Activated gamma-delta T cell (primary cell): Measurements from ENCODE around the gene RERE.
"Not testable (repeated sequence)": the region's sequence is repeated elsewhere in the genome, so short reads cannot be mapped to it uniquely, and the experiment has no call there.

Experiments
- DNase-seq: peaks from one replicate; lab custom pipeline; 2025; lab: John Stamatoyannopoulos, UW

The RERE gene

GRCh38 chr1:8642114-8642513 lies 175.3 kb downstream of the RERE start:
- no peak for DNase-seq

DNA sequence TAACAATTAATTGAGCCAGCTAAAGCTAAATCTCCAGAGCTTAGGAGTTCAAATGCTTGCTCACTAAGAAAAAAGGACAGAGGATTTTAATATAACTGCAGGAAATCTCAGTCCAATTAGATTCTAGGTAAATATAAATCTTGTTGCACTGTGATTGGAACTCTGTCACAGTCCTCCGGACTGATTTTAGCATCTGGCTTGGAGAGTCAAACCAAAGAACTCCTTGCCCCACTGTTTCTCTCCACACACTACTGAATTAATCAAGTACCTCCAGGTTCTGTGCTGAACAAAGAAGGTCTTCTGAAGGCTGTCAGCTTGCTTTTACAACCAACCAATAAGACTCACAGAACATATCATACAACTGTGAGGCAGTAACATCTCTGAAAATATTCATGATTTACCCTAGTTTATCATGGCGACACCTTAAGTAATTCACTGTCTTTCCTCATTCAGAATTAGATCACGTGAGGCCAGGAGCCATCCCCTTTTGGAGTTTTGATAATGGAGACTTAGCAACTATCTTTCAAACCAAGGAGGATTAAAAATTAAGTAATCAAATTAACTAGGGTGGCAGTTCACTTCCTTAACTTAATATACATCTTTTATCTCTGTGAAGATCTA lies 176.0 kb downstream of the RERE start:
- no peak for DNase-seq

- no peak for DNase-seq
These were observed 176.5 kb downstream of the RERE start for GRCh38 chr1:8640950-8641349.

DNA sequence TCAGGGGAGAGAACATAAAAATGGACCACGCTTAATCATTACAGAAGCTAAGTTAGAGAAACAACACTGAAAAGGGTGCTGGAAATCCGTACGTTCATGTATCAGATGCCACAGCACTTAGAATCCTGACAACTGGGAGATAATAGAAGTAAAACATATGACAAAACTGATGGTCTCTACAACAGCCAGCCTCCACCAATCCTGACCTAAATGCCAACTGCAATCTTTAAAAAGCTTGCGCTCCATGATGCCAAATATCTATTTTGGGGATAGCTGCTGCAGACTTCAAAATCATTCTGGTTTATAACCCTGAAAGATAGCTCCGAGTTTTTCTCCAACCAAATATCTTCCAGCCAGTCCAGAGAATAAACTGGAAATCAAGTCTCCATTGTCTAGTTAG lies 178.3 kb downstream of the RERE start:
- no peak for DNase-seq

- no peak for DNase-seq
These were observed 183.5 kb downstream of the RERE start for GRCh38 chr1:8633741-8634501.

- no peak for DNase-seq
These were observed 185.3 kb downstream of the RERE start for GRCh38 chr1:8632102-8632501.

DNA sequence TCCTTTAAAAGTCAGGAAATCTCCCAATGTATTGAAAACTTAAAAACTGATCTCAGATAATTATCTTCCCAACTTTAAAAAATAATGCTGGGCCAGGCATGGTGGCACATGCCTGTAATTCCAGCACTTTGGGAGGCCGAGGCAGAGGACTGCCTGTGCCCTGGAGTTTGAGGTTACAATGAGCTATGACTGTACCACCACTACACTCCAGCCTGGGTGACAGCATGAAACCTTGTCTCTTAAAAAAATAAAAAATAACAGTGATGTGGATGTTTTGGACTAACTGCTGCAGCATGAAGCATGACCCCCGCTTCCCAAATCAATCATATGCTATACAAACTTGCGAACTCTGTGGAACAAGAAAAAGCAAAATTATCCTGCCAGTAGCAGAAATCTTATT lies 186.3 kb downstream of the RERE start:
- no peak for DNase-seq

GRCh38 chr1:8629241-8630091 lies 188.0 kb downstream of the RERE start:
- DNase-seq, result no peak

GRCh38 chr1:8628606-8629005 lies 188.8 kb downstream of the RERE start:
- no peak for DNase-seq

DNA sequence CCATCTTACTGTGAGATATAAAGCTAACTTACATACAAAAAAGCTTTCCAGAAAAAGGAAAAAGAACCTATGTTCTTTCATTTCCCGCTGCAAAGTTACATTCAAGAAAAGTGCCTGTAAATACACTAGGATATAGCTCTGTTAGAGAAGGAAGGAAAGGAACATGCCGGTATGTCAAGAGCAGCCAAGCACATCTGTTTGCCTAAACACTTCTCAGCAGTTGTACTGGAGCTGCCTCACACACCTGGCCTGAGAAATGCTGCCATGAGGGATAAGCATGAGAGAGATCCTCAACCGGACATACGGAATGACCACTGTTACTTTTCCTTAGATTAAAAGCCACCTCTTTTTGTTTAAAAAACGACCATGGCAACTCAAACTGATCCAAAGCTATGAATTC lies 189.7 kb downstream of the RERE start:
- no peak for DNase-seq

- DNase-seq, result no peak
These were observed 191.2 kb downstream of the RERE start for GRCh38 chr1:8625981-8626898.

DNA sequence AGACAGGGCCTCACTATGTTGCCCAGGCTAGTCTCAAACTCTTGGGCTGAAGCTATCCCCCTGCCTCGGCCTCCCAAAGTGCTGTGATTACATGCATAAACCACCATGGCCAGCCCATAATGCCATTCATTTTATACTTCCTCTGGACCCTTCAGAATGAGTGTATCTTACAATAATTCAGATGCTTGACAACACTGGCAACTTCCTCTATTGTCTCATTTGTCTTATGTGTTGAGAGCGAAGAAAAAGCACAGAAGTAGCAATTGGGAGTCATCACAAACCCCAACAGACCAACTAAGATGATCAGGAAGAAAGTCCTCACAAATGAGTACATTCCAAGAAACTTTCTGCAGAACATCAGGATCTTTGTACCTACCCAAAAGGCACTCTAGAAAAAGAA lies 191.9 kb downstream of the RERE start:
- no peak for DNase-seq

- DNase-seq, result not testable (repeated sequence)
These were observed 193.7 kb downstream of the RERE start for GRCh38 chr1:8623651-8624192.

- not testable (repeated sequence) for DNase-seq
These were observed 195.6 kb downstream of the RERE start for GRCh38 chr1:8621785-8622348.

- DNase-seq, result not testable (repeated sequence)
These were observed 196.3 kb downstream of the RERE start for GRCh38 chr1:8621034-8621582.

DNA sequence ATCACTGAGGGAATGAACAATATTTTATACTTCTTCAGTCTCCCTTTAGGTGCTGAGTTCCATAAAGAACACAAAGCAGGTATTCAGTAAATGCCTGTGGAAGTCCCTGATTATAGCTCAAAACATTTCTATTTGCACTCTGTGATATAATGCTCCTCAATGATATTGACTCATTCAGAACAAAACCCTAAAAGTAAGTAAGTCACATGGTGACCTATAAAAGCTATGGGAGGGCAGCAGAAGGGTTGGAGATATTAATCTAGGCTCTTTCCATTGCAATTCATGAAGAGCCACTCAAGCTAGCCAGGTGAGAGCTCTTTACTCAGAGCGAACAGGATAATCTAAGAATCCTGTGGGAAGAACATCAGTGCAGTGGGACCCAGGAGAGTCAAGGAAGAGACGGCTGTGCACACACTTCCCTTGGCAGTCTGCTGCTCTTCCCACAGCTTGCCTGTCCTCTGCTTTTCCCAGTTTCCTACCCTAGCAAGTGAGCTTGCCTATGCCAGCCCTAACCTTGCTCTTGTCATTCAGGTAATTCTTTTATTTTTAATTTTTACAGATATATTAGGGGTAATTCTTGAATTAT lies 197.4 kb downstream of the RERE start:
- DNase-seq, result not testable (repeated sequence)

GRCh38 chr1:8619419-8619818 lies 198.0 kb downstream of the RERE start:
- not testable (repeated sequence) for DNase-seq

DNA sequence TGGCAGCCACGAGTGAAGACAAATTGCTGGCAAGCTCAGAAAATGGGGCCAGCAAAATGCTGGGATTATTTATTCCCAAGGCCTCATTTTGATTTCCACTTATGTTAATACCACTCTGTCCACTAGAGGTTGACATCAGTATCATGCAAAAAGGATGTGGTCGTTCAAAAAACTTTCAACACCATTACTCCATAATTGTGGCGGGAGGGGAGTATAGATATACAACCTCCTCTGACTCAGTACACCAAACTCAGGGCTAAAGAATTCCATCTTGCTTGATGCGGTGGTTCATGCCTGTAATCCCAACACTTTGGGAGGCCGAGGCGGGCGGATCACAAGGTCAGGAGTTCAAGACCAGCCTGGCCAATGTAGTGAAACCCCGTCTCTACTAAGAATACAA lies 200.6 kb downstream of the RERE start:
- DNase-seq, result not testable (repeated sequence)

DNA sequence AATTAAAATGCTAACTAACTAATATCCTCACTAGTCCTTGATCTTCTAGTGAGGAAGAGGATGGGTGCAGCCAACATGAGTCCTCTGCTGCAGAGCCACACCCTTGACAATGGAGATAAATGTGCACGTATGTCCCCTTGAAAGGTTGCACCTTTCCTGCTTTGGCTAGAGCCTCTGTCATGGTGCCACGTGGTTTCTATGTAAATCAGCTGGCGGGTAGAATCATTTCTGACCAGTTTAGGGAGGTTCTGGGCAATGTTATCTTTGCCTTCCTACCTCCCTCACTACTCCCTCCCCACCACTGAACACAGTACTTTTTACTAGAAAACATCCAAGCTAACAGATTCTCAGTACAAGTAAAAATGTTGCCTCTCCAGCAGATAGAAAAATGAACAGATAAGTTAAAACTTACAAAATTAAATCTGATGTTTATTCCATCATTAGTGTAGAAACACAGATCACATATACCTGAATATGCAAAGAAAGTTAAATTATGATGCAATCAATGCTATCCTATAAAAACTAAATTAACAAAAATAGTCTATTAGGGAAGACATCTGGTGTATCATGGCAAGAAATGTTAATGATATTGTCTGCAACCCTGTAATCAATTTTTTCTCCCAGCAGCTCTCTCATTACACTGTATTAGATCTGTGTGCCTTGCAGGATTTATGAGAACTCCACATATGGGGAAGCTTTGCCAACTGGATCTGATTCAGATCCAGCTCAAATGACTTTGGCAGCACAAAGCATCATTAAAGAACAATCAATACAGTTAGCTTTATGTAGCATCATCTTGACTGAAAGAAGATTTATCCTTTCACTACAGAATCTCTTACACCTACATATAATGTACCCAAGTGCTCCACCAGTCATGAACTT lies 205.6 kb downstream of the RERE start:
- DNase-seq, result not testable (repeated sequence)
